ENCODE data around the gene GPX4. TPM values are rescaled to one million over a fixed set of nuclear protein-coding genes. Genes with fewer than 3 reads are reported as not detected.

The GPX4 gene
- total RNA-seq, 4 donors from 2014 or later, result 267 to 359 (median 344) TPM

GRCh38 chr19:1086613-1087012 is 17.2 kb upstream of the GPX4 start:
- Histone ChIP-seq H3K36me3 (peaks cover 42% of the 10 kb centered on the region), H3K4me1 (peaks cover 46% of the 10 kb centered on the region), H3K27ac (no peak overlapping the region), H3K9me3 (no peaks in the 10 kb centered on the region), H3K27me3 (no peaks in the 10 kb centered on the region), H3K4me3 (no peak overlapping the region)
- 71% methylated on average over 8 of the region's 21 CpGs for WGBS
- DNase-seq (ENCODE audit: low spot score in 2 of 2), result no peak
- TF ChIP-seq POLR2A (IDR thresholded peaks at IDR 0.05), result no peak
- no peak for TF ChIP-seq CTCF (IDR thresholded peaks at IDR 0.05)
- no peak for TF ChIP-seq EP300 (IDR thresholded peaks at IDR 0.05)
- no peak for TF ChIP-seq POLR2AphosphoS5 (IDR thresholded peaks at IDR 0.05)

DNA sequence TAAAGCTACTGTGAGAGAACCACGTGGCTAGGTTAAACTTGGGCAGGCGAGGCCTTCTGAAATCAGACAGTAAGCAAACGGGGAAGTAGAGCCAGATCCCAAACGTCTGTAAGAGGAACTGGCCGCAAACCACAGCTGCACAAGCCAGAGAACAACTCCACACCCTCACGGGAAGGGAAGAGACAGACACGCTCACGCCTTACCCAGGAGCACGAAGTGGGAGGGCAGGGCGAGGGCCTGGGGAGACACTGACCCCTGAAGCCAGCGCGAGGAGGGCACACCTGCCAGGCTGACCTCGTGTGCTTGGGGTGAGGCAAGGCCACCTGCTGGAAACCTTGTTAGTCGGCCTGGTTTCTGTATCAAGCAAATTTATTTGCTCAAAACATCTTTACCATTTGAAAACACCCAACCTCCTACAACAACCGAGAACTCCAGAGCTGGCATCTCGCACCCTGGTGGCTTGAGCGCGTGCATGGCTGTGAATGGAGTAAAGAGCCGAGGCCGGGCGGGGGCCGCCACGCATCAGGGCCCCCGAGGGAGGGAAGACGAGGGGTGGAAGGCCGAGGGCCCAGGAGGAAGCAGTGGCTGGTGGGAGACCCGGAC is 15.9 kb upstream of the GPX4 start:
- Histone ChIP-seq H3K4me1 (peaks cover 37% of the 10 kb centered on the region), H3K27me3 (no peaks in the 10 kb centered on the region), H3K27ac (peak overlapping the region; percentile 75), H3K36me3 (peaks cover 47% of the 10 kb centered on the region), H3K9me3 (no peaks in the 10 kb centered on the region), H3K4me3 (no peak overlapping the region)
- TF ChIP-seq EP300 (IDR thresholded peaks at IDR 0.05) (no peak), CTCF (IDR thresholded peaks at IDR 0.05) (no peak), POLR2AphosphoS5 (IDR thresholded peaks at IDR 0.05) (no peak), POLR2A (IDR thresholded peaks at IDR 0.05) (no peak)
- no peak for DNase-seq (ENCODE audit: low spot score in 2 of 2)
- 66% methylated on average over 24 of the region's 27 CpGs for WGBS

DNA sequence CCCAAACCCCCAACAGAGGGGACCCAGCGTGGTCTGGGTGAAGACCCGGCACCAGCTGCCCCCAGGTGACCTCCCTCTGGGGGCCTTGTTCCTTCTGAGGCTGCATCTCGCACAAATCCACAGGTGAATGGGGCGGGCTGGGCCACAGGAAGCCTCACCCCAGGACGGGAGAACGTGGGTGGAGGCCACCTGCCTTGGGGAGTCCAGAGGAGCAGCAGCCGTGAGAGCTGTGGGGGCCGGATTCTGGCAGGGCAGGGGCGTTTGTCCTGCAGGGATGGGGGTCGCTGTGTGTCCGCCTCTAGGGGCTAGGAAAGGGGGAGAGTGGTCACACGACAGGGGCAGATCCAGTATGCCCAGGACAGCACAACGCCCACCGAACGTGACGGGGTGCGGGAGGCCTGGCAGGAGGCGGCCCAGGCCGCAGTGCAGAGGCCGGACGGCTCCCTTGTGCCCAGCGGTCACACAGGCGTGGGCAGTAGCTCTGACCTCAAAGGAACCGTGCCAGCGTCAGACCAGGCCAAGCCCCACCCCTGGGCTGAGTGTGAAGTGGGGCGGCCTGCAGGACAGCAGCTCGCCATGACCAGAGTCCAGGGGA is 15.3 kb upstream of the GPX4 start:
- peaks cover 52% of the 10 kb centered on the region for H3K36me3 ChIP-seq
- no peaks in the 10 kb centered on the region for H3K9me3 ChIP-seq
- H3K4me3 ChIP-seq, result no peak overlapping the region
- H3K27me3 ChIP-seq, result no peaks in the 10 kb centered on the region
- H3K27ac ChIP-seq, result peak overlapping the region; percentile 75
- WGBS, result 73% methylated on average over 11 of the region's 27 CpGs
- H3K4me1 ChIP-seq, result peaks cover 40% of the 10 kb centered on the region
- no peak for TF ChIP-seq POLR2A (IDR thresholded peaks at IDR 0.05)
- DNase-seq (ENCODE audit: low spot score in 2 of 2), result no peak

DNA sequence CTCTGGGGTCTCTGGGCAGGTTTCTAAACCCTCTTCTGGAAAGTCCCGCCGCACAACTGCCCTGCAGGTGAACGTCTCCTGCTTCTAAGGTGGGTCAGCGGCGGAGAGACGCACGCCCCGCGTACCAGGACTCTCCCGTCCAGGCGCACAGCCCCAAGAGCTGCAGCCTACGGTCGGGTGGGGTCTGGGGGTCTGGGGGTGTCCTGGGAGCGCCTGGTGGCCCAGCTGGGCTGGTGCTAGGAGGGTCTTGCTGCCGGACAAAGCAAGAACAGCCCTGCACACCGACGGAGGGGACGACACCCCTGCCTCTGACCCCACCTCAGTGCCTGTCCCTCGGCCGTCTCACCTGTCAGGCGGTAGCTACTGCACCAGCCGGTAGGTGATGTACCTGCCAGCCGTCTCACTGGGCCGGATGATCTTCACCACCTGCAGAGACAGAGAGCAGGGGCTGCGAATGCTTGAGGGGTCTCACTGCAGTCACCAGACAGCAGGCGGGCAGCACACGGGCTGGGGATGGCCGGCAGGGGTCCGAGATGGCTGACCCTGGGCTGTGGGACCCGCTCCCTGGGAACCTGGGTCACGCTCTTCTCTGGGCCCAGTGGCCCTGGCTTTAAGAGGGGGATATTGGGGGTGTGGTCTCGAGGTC is 14.5 kb upstream of the GPX4 start:
- no peaks in the 10 kb centered on the region for H3K27me3 ChIP-seq
- TF ChIP-seq POLR2AphosphoS5 (IDR thresholded peaks at IDR 0.05) (no peak), CTCF (IDR thresholded peaks at IDR 0.05) (no peak), EP300 (IDR thresholded peaks at IDR 0.05) (no peak), POLR2A (IDR thresholded peaks at IDR 0.05) (no peak)
- no peaks in the 10 kb centered on the region for H3K9me3 ChIP-seq
- H3K4me1 ChIP-seq, result peaks cover 48% of the 10 kb centered on the region
- H3K4me3 ChIP-seq, result no peak overlapping the region
- peak overlapping the region; percentile 11 for H3K27ac ChIP-seq
- H3K36me3 ChIP-seq, result peaks cover 54% of the 10 kb centered on the region
- DNase-seq (ENCODE audit: low spot score in 2 of 2), result no peak
- WGBS, result 90% methylated on average over 2 of the region's 32 CpGs

GRCh38 chr19:1089891-1090290 is 13.9 kb upstream of the GPX4 start:
- Histone ChIP-seq H3K9me3 (no peaks in the 10 kb centered on the region), H3K4me3 (no peak overlapping the region), H3K27ac (peak overlapping the region; percentile 11), H3K36me3 (peaks cover 54% of the 10 kb centered on the region), H3K4me1 (peaks cover 51% of the 10 kb centered on the region), H3K27me3 (no peaks in the 10 kb centered on the region)
- 84% methylated on average over 6 of the region's 22 CpGs for WGBS
- TF ChIP-seq POLR2AphosphoS5 (IDR thresholded peaks at IDR 0.05) (no peak), POLR2A (IDR thresholded peaks at IDR 0.05) (no peak), EP300 (IDR thresholded peaks at IDR 0.05) (no peak), CTCF (IDR thresholded peaks at IDR 0.05) (no peak)
- DNase-seq (ENCODE audit: low spot score in 2 of 2), result no peak

Measured in suprapubic skin (tissue), 4 donors.